Neural cell (in vitro differentiated cells): Measurements from ENCODE around the gene TRPM2. TPM values are rescaled to one million over a fixed set of nuclear protein-coding genes. Genes with fewer than 3 reads are reported as not detected.

Experiments used
- H2AFZ ChIP-seq: fragments of 200-600, 300-800 bp; sonication (generic), shearing (Covaris generic); 2 replicates; pipeline ENCODE4 v1.6.0; 2014; ENCODE audit warnings: low read depth, mild to moderate bottlenecking, antibody characterized with exemption, low read length, moderate library complexity
- H3F3A ChIP-seq: fragments of 200-600 bp; shearing (Covaris generic); 2 replicates; pipeline ENCODE4 v1.6.1; 2016; ENCODE audit warnings: mild to moderate bottlenecking, moderate library complexity, mixed read lengths, antibody characterized with exemption, low read length; ENCODE audit not compliant: insufficient read depth, poor library complexity, severe bottlenecking
- H3K27ac ChIP-seq: fragments of 200-600, 300-800 bp; sonication (generic), shearing (Covaris generic); 2 replicates; pipeline ENCODE4 v1.5.1; 2014; ENCODE audit warnings: mild to moderate bottlenecking, low read length, moderate library complexity
- H3K27me3 ChIP-seq: fragments of 300-800, 200-600 bp; sonication (generic), shearing (Covaris generic); 2 replicates; pipeline ENCODE4 v1.6.0; 2014; ENCODE audit warnings: mild to moderate bottlenecking, low read depth, low read length, moderate library complexity; ENCODE audit not compliant: insufficient read depth
- H3K36me3 ChIP-seq: fragments of 300-800, 200-600 bp; sonication (generic), shearing (Covaris generic); 2 replicates; pipeline ENCODE4 v1.5.1; 2014; ENCODE audit warnings: mild to moderate bottlenecking, antibody characterized with exemption, low read length, moderate library complexity; ENCODE audit not compliant: insufficient read depth
- H3K4me2 ChIP-seq: fragments of 300-800, 200-600 bp; sonication (generic), shearing (Covaris generic); 2 replicates; pipeline ENCODE4 v1.6.0; 2014; ENCODE audit warnings: mild to moderate bottlenecking, low read length
- H3K4me3 ChIP-seq: fragments of 300-800, 200-600 bp; sonication (generic), shearing (Covaris generic); 2 replicates; pipeline ENCODE4 v1.5.1; 2014; ENCODE audit warnings: mild to moderate bottlenecking, low read length, moderate library complexity
- H3K79me2 ChIP-seq: fragments of 200-600 bp; shearing (Covaris generic); replicated peaks from 2 replicates; pipeline ENCODE4 v1.6.0; 2014; ENCODE audit warnings: mild to moderate bottlenecking, low read length, moderate library complexity; ENCODE audit not compliant: insufficient read depth
- H3K9ac ChIP-seq: fragments of 300-800, 200-600 bp; sonication (generic), shearing (Covaris generic); 2 replicates; pipeline ENCODE4 v1.6.1; 2016; ENCODE audit warnings: mild to moderate bottlenecking, low read length, mixed read lengths
- H3K9me2 ChIP-seq: fragments of 200-600 bp; shearing (Covaris generic); 2 replicates; pipeline ENCODE4 v1.6.1; 2016; ENCODE audit warnings: mild to moderate bottlenecking, low read length, mixed read lengths; ENCODE audit not compliant: insufficient read depth
- H3K9me3 ChIP-seq: fragments of 200-600, 300-800 bp; sonication (generic), shearing (Covaris generic); 2 replicates; pipeline ENCODE4 v1.6.1; 2016; ENCODE audit warnings: mild to moderate bottlenecking, mixed run types, low read length, moderate library complexity, mixed read lengths
- H4K20me1 ChIP-seq: fragments of 200-600 bp; shearing (Covaris generic); 2 replicates; pipeline ENCODE4 v1.6.1; 2016; ENCODE audit warnings: mild to moderate bottlenecking, mixed run types; ENCODE audit not compliant: insufficient read depth
- CTCF ChIP-seq: fragments of 450-650 bp; IDR thresholded peaks from 2 replicates; pipeline ENCODE4 v1.5.1; 2014; ENCODE audit warnings: antibody characterized with exemption, mild to moderate bottlenecking, moderate library complexity; ENCODE audit not compliant: poor library complexity, severe bottlenecking
- EP300 ChIP-seq: fragments of 450-650 bp; conservative IDR thresholded peaks from 2 replicates; pipeline ENCODE4 v1.6.1; 2014; ENCODE audit warnings: antibody characterized with exemption, mild to moderate bottlenecking, moderate library complexity; ENCODE audit not compliant: poor library complexity, severe bottlenecking
- EZH2 ChIP-seq: fragments of 200-600, 300-800 bp; shearing (Covaris generic), sonication (generic); IDR thresholded peaks from 2 replicates; pipeline ENCODE4 v1.6.1; 2014; ENCODE audit warnings: antibody characterized with exemption, low read length, borderline replicate concordance, mild to moderate bottlenecking; ENCODE audit not compliant: insufficient read depth, poor library complexity, severe bottlenecking
- MXI1 ChIP-seq: fragments of 450-650 bp; conservative IDR thresholded peaks from 2 replicates; pipeline ENCODE4 v1.6.1; 2014; ENCODE audit warnings: antibody characterized with exemption, mild to moderate bottlenecking; ENCODE audit not compliant: poor library complexity, severe bottlenecking
- POLR2AphosphoS5 ChIP-seq: IDR thresholded peaks from 2 replicates; pipeline ENCODE4 v1.6.1; 2012
- RAD21 ChIP-seq: fragments of 450-650 bp; conservative IDR thresholded peaks from 2 replicates; pipeline ENCODE4 v1.6.1; 2014; ENCODE audit warnings: antibody characterized with exemption, mild to moderate bottlenecking, moderate library complexity
- SMC3 ChIP-seq: fragments of 450-650 bp; conservative IDR thresholded peaks from 2 replicates; pipeline ENCODE4 v1.6.1; 2014; ENCODE audit warnings: antibody characterized with exemption, mild to moderate bottlenecking, moderate library complexity; ENCODE audit not compliant: poor library complexity
- TAF1 ChIP-seq: IDR thresholded peaks from 2 replicates; pipeline ENCODE4 v1.6.1; 2012; ENCODE audit warnings: low read depth
- polyA plus RNA-seq: library from polyadenylated mRNA; depleted of rRNA; stranded (reverse); fragments of >200 nt; gene quantifications from 2 replicates; pipeline ENCODE4 v1.2.3, GENCODE V29; 2014
- TF ChIP-seq, protein P1 (sequence below): IDR thresholded peaks from 2 replicates; pipeline ENCODE4 v1.6.1; 2012; ENCODE audit warnings: borderline replicate concordance

The TRPM2 gene
- polyA plus RNA-seq, 1 donor from 2014 or later = 0.14 TPM

DNA sequence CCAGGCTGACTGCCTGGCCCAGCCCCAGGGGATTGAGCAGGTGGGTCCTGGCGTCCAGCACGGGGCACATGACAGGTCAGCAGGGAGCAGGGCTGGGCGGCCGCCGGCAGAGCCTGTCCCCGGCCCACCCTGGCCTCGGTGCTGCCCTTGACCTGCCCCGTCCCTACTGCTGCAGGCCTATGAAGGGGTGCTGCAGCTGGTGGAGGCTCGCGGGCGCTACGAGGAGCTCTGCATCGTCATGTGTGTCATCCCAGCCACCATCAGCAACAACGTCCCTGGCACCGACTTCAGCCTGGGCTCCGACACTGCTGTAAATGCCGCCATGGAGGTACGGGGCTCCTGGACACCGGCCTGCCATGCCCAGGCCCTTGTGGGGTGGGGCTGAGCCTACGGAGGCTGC lies 29.8 kb upstream of the TRPM2 start:
- H3K9me2 ChIP-seq = no peaks in the 10 kb centered on the region
- H3K4me2 ChIP-seq = no peak overlapping the region
- no peak overlapping the region for H2AFZ ChIP-seq
- no peaks in the 10 kb centered on the region for H3K27me3 ChIP-seq
- no peaks in the 10 kb centered on the region for H3K79me2 ChIP-seq
- H3K27ac ChIP-seq = no peak overlapping the region
- no peaks in the 10 kb centered on the region for H3F3A ChIP-seq
- H3K36me3 ChIP-seq = no peaks in the 10 kb centered on the region
- H4K20me1 ChIP-seq = no peaks in the 10 kb centered on the region
- H3K9ac ChIP-seq = no peak overlapping the region
- no peak for TF ChIP-seq RAD21
- TF ChIP-seq POLR2AphosphoS5 = no peak
- TF ChIP-seq, protein P1, sequence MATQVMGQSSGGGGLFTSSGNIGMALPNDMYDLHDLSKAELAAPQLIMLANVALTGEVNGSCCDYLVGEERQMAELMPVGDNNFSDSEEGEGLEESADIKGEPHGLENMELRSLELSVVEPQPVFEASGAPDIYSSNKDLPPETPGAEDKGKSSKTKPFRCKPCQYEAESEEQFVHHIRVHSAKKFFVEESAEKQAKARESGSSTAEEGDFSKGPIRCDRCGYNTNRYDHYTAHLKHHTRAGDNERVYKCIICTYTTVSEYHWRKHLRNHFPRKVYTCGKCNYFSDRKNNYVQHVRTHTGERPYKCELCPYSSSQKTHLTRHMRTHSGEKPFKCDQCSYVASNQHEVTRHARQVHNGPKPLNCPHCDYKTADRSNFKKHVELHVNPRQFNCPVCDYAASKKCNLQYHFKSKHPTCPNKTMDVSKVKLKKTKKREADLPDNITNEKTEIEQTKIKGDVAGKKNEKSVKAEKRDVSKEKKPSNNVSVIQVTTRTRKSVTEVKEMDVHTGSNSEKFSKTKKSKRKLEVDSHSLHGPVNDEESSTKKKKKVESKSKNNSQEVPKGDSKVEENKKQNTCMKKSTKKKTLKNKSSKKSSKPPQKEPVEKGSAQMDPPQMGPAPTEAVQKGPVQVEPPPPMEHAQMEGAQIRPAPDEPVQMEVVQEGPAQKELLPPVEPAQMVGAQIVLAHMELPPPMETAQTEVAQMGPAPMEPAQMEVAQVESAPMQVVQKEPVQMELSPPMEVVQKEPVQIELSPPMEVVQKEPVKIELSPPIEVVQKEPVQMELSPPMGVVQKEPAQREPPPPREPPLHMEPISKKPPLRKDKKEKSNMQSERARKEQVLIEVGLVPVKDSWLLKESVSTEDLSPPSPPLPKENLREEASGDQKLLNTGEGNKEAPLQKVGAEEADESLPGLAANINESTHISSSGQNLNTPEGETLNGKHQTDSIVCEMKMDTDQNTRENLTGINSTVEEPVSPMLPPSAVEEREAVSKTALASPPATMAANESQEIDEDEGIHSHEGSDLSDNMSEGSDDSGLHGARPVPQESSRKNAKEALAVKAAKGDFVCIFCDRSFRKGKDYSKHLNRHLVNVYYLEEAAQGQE = no peak
- TF ChIP-seq EP300 = no peak
- no peak overlapping the region for H3K4me3 ChIP-seq
- no peaks in the 10 kb centered on the region for H3K9me3 ChIP-seq

- Histone ChIP-seq H3K9me2 (no peaks in the 10 kb centered on the region), H3K4me2 (no peak overlapping the region), H3K36me3 (no peaks in the 10 kb centered on the region), H4K20me1 (no peaks in the 10 kb centered on the region), H3K9me3 (no peaks in the 10 kb centered on the region), H3K4me3 (no peak overlapping the region), H3K27me3 (no peaks in the 10 kb centered on the region), H2AFZ (no peak overlapping the region), H3F3A (no peaks in the 10 kb centered on the region), H3K79me2 (no peaks in the 10 kb centered on the region), H3K9ac (no peak overlapping the region), H3K27ac (no peak overlapping the region)
- no peak for TF ChIP-seq EP300
- TF ChIP-seq EZH2 = no peak
- TF ChIP-seq TAF1 = no peak
- TF ChIP-seq MXI1 = no peak
- no peak for TF ChIP-seq RAD21
- TF ChIP-seq, protein P1 = no peak
- no peak for TF ChIP-seq SMC3
- no peak for TF ChIP-seq POLR2AphosphoS5
- TF ChIP-seq CTCF = no peak
These were observed 29.1 kb upstream of the TRPM2 start for GRCh38 chr21:44324106-44324853.
